GM19351 (cell line): ENCODE data around the gene MED26.
"Not testable (repeated sequence)": the region's sequence is repeated elsewhere in the genome, so short reads cannot be mapped to it uniquely, and the experiment has no call there.

Source experiments
- ATAC-seq: cut with Tn5 transposase; IDR thresholded peaks from one replicate; pipeline ENCODE4 v1.9.1; 2021; ENCODE audit warnings: mild to moderate bottlenecking, moderate library complexity; ENCODE audit not compliant: unreplicated experiment

Gene MED26, protein sequence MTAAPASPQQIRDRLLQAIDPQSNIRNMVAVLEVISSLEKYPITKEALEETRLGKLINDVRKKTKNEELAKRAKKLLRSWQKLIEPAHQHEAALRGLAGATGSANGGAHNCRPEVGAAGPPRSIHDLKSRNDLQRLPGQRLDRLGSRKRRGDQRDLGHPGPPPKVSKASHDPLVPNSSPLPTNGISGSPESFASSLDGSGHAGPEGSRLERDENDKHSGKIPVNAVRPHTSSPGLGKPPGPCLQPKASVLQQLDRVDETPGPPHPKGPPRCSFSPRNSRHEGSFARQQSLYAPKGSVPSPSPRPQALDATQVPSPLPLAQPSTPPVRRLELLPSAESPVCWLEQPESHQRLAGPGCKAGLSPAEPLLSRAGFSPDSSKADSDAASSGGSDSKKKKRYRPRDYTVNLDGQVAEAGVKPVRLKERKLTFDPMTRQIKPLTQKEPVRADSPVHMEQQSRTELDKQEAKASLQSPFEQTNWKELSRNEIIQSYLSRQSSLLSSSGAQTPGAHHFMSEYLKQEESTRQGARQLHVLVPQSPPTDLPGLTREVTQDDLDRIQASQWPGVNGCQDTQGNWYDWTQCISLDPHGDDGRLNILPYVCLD

DNA sequence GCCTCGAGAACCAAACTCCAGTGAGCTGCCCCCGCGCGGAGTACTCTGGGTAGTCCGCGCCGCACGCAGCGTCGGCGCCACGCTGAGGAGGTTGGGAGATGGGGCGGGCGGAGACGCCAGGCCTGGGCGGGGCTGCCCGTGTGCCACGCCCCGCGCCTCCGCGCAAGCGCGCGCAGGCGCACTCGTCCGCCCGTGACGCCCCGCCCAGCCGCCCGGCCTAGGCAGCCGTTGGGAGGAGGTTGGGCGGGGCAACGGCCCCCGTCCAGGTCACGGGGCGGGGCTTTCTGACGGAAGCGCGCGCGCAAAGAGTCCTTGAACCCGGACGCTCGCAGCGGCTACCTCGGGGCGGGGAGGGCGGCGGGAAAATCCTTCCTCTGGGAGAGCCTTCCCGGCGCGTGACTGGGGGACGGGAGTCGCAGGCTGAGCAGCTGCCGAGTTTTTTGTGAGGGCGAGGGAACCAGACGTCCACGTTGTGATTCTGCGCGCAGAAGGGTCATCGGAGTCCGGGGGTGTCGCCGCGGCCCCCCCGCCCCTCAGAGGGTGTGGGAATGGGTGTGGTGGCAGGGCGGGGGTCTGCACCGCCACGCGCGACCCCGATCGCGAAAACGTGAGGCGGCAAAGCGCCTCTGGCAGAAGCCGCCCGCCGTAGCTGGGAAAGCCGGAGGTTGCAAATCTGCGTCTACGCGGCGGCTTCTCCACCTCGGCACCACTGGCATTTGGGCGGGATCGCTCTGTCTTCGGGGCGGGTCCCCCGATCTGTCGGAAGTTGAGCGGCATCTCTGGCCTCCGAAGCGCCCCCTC lies at the start of gene MED26:
MED26 (minus strand) TSS at position 22 of the 801 bp plus-strand sequence. CDS start 261 bp downstream, outside the sequence.
- ATAC-seq = peak; percentile 81

DNA sequence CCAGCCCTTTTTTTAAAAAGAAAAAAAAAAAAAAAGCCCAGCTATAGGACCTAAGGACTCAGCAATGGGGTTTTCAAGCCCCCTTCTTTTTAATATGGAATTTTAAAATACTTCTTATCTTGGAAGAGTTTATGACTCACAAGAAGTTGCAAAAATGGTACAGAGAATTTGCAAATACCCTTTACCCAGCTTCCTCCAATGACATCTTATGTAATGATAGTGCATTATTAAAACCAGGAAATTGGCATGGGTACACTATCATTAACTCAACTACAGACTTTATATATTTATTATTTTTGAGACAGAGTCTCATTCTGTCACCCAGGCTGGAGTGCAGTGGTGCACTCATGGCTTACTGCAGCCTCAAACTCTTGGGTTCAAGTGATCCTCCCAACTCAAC lies 49.1 kb upstream of the MED26 start:
- ATAC-seq = no peak

DNA sequence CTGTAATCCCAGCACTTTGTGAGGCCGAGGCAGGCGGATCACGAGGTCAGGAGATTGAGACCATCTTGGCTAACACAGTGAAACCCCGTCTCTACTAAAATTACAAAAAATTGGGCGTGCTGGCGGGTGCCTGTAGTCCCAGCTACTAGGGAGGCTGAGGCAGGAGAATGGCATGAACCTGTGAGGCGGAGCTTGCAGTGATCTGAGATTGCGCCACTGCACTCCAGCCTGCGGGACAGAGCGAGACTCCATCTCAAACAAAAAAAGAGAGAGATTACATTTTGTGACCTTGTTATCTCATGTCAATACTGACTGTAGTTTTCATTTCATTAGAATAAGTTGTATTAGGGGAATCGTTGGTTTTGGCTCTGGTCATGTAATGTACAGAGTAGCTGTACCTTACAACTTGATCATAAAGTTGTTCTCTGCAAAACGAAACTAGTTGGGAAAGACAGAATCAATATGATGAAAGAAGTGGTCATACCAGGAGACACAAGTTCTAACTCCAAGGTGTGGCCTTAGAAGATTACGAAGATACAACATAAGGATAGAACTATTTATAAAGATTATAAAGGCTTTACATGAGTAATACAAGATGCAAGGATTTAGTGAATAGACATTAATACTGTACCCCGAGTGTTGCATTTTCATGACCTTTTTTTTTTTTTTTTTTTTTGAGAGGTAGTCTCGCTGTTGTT lies 48.2 kb upstream of the MED26 start:
- no peak for ATAC-seq

DNA sequence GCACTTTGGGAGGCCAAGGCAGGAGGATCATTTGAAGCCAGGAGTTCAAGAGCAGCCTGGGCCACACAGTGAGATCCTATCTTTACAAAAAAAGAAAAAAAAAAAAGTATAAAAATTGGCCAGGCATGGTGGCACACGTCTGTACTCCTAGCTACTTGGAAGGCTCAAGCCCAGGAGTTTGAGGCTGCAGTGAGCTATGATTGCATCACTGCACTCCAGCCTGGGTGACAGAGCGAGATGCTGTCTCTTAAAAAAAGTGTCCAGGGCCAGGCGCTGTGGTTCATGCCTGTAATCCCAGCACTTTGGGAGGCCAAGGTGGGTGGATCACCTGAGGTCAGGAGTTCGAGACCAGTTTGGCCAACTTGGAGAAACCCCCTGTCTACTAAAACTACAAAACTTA lies 45.8 kb upstream of the MED26 start:
- ATAC-seq = not testable (repeated sequence)

DNA sequence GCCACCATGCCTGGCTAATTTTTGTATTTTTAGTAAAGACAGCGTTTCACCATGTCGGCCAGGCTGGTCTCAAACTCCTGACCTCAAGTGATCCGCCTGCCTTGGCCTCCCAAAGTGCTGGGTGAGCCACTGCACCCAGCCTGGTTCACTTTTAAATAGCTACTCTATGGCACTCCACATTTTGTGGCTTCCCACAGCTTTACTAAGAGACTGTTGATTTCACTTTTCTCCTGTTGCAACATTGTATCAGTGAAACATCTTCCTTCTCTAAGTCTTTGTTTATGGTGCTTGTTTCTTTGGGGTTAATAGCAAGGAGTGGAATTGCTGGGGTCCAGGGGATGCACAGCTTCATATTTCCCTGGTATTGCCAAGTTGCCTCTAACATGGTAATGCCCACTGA lies 45.2 kb upstream of the MED26 start:
- ATAC-seq = no peak

DNA sequence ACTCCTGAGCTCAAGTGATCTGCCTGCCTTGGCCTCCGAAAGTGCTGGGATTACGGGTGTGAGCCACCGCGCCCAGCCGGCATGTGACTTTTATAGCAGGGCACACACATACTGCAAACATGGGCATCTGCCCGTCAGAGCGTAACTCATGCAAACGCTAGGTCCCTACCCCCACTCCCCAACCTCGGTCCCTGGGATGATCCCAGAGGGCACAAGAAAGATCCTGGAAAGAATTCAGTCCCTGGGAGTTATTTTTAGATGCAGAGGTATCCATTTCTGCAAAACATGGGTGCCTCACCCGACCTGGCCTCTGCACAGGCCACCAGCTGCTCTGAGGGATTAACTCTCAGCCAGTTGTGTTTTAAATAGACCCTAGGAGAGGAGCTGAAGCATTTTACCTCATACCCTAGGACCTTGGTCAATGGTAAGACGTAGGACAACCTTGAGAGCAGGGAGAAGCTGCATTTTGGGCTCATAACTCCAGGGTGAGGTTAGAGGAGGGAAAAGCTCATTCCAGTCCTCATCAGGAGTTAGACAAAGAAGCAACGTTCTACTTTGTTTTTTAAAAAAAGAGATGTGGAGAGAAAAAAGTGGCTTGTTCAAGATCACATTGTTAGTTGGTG lies 43.8 kb upstream of the MED26 start:
- no peak for ATAC-seq

DNA sequence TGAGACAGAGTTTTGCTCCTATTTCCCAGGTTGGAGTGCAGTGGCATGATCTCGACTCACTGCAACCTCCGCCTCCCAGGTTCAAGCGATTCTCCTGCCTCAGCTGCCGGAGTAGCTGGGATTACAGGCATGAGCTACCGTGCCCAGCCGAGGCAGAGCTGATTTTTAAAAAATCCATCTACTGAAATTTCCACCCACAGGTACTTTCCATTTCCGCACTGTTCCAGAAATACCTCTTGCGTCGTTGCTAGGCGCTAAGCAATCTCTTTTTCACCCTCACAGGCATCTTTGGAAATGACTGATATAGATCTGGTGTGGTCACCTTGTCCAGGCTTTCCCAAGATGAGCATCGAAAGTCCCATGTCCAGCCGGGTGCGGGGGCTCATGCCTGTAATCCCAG lies 42.3 kb upstream of the MED26 start:
- no peak for ATAC-seq

DNA sequence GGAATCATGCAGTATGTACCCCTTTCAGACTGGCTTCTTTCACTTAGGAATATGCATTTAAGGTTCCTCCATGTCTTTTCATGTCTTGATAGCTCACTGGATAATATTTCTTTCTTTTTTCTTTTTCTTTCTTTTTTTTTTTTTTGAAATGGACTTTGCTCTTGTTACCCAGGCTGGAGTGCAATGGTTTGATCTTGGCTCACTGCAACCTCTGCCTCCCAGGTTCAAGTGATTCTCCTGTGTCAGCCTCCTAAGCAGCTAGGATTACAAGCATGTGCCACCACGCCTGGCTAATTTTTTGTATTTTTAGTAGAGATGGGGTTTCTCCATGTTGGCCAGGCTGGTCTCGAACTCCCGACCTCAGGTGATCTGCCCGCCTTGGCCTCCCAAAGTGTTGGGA lies 40.7 kb upstream of the MED26 start:
- not testable (repeated sequence) for ATAC-seq

DNA sequence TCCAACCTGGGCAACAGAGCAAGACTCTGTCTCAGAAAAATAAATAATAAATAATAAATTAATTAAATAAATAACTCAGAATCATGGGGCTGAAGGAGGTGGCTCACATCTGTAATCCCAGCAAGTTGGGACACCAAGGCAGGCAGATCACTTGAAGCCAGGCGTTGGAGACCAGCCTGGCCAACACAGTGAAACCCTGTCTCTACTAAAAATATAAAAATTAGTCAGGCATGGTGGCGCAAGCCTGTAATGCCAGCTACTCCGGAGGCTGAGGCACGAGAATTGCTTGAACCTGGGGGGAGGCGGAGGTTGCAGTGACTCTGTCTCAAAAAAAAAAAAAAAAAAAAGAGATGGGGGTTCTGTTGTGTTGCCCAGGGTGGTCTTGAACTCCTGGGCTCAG lies 40.2 kb upstream of the MED26 start:
- ATAC-seq = no peak

DNA sequence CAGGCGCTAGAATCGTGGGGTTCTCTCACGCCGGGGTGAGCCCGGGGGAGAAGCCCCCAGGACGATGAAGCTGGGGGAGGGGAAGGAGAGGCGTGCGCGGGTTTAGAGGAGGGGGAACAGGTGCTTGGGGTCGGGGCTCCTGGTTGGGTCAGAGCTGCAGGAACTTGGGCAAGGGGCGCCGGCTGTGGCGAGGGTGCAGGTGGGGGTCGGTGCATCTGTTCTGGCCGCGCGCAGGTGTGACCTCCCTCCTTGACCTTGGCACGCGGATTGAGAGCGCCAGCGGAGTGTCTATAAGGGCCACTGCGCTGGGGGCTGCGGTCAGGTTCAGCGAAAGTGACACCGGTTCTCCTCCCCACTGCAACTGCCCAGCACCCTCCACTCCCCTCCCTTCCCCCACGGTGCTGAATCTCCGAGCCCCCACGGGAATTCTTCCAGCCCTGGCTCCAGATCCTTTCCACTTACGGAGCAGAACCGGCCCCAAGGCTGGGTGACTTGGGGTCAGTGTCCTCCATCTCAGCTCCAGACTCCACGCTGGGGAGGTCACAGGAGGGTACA lies 33.6 kb upstream of the MED26 start:
- no peak for ATAC-seq

DNA sequence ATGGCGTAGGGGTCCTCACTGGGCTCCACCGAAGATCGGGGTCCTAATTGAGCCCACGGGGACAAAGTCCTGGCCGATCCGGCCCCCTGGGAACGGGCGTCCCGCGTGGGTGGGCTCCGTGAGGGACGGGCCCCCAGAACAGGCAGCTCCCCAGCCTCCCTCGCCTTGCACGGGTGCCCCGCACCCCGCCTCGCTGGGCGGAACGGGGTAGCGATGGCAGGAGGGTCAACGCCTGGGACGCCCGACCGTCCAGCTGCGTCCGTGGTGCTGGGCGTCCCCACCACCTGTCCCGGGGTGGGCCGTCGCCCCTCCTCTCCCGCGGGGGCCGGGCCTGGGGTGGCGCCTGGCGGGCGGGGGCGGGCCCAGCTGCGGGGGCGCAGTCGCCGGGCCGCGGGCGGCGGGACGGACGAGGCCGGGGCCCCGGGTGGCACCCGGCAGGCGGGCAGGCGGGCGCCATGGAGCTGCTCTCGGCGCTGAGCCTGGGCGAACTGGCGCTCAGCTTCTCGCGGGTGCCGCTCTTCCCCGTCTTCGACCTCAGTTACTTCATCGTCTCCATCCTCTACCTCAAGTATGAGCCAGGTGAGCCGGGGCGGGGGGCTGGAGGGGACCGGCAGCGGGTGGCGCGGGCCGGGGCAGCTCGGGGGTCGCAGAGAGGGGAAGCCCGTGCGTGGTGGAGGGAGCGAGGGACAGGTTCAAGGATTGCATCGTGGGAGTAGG lies 32.9 kb upstream of the MED26 start, which contains the start of gene TMEM38A:
TMEM38A (plus strand) TSS at position 377 of the 717 bp plus-strand sequence; CDS start at position 456, 79 bp downstream.
- no peak for ATAC-seq

DNA sequence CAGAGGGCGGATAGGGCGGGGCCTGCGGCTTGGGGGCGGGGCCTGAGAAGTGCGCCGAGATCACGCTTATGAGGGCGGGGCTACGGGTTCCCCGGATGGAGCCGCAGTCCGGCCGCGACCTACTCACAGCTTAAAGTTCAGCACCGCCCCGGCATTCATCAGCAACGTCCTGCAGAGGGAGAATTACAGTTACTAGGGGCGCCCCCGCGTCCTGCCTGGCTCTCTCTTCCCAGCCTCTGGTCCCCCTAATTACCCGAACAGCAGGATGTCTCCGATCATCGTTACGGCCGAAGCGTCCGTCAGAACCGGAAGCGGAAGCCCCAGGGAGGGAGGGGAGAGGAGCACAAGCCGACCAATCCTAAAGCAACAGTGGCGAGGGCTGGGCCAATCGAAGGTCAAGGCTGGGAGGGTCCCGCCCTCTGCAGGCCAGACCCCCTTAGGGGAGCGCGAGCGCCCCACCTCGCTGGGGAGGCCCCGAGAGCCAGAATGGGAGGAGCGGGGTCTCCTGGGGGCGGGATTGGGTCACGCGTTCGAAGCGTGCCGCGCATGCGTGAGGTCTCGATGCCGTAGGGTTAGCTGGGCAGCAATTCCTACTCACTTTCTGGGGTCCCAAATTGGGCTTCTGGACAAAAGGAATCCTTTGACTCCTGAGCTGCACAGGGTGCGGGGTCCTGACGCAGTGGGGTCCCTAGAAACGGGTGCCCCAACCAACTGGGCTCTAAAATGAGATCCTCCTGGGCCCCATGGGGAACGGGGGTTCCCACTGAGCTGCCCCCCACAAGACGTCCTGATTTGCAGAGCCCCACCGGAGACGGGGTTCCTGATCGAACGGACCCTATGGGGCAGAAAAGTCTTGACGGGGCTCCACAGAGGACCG lies 32.1 kb upstream of the MED26 start, which contains the start of gene SMIM7:
SMIM7 (minus strand) TSS at position 313 of the 877 bp plus-strand sequence; CDS start at position 279, 34 bp downstream.
- ATAC-seq = peak; percentile 91

DNA sequence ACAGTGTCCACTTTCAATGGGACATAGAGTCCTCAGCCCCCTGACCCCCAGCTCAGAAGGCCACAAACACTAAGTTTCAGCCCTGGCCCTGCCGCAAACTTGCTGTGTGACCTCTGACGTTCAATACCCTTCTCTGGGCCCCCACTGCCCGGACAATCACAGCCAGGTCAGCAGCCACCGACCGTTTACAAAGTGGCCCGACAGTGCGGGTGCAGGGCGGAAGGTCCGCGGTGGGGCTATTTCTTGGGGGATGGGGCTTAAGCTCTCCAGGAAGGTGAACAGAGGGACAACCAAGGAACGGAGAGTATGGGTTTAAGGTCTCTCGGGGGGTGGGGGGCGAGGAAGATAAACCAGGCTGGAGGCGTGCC lies 31.4 kb upstream of the MED26 start:
- ATAC-seq = no peak

DNA sequence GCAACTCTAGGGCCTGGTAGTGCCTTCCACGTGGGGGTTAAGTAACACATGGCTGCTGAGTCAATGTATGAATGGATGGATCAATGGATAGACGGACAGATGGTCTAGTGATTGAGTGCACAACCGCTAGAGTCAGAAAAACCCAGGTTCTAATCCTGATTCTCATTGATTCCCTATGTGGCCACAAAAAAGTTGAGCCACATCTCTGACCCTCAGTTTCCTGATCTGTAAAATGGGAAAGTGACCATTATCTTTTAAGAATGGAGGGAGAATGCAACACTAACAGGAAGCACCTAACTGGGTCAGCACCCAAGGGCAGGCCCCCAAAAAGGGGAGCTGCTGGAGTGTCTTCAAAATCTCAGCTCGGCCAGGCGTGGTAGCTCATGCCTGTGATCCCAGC lies 29.4 kb upstream of the MED26 start:
- ATAC-seq = no peak

DNA sequence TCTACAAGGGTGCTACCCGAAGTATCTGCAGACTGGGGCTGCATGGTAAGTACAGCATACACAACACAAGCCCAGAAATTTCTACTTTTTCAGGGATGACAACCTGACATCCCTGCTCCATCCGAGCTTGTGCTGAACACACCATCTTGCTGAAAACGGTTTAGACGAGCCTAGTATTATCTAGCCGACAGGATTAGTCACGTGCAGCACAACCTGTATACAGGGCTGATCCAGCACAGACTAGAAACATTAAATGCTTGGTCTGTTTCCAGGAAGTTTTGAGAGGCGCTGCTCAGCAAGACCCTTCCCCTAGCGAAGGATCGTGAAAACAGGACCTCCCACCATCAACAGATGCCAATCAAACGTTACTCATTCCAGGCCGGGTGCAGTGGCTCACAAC lies 27.7 kb upstream of the MED26 start:
- ATAC-seq = no peak

DNA sequence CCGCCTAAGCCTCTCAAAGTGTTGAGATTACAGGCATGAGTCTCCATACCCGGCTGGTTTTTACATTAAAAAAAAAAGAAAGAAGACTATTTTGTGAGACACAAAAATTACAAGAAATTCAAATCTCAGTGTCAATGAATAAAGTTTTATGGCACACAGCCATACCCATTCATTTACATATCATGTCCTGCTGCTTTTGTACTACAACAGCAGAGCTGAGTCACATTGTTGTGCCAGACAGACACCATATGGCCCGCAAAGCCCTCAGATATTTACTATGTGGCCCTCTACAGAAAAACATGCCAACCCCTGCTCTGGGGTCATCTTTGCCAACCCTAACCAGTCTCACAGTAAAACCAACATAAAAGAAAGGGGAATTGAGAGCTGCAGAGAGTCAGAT lies 26.6 kb upstream of the MED26 start:
- no peak for ATAC-seq

DNA sequence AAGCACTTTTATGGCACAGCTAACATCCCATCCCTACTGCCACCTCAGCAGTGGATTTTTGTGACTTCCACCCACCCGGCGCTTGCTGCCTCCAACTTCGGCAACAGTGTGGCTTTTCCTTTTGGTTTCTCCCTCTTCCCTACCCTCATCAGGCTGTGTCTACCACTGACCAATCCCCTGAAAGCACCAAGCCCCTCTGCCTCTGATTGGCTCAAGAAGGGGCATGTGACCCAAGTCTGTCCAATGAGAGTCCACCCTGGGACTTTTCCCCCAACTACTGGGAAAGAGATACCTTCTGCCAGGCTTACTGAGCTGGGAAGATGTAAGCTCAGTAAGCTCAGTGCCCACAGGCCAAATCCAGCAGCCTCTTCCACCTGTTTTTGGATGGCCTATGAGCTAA lies 26.1 kb upstream of the MED26 start:
- no peak for ATAC-seq

DNA sequence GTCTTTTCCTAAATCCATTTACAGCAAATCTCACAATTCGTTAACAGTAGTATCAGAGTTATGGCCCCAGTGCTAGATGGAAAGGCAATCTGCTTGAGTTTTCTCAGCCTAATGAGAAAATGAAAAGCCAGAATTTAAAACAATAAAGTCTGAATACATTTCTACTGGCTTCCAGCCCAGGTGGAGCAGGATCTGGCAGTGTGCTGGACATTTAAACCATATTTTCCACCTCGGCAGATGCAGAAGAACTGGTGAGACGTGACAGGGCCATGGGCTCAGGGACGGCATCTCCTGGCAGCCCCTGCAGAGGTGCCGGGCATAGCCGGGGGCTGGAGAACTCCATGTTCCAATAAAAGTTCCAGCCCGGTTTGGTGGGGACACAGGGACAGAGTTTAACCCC lies 24.9 kb upstream of the MED26 start:
- ATAC-seq = no peak
